LNCAP (cell line): ENCODE results near the gene PKD1.

ENCODE experiments used
- TF ChIP-seq, protein P1 (sequence below): fragments of 450-650 bp; IDR thresholded peaks from 2 replicates; pipeline ENCODE4 v1.5.1; 2017; ENCODE audit warnings: mild to moderate bottlenecking

PKD1 gene

GRCh38 chr16:2167068-2167638 is 31.5 kb upstream of the PKD1 start:
- TF ChIP-seq, protein P1, sequence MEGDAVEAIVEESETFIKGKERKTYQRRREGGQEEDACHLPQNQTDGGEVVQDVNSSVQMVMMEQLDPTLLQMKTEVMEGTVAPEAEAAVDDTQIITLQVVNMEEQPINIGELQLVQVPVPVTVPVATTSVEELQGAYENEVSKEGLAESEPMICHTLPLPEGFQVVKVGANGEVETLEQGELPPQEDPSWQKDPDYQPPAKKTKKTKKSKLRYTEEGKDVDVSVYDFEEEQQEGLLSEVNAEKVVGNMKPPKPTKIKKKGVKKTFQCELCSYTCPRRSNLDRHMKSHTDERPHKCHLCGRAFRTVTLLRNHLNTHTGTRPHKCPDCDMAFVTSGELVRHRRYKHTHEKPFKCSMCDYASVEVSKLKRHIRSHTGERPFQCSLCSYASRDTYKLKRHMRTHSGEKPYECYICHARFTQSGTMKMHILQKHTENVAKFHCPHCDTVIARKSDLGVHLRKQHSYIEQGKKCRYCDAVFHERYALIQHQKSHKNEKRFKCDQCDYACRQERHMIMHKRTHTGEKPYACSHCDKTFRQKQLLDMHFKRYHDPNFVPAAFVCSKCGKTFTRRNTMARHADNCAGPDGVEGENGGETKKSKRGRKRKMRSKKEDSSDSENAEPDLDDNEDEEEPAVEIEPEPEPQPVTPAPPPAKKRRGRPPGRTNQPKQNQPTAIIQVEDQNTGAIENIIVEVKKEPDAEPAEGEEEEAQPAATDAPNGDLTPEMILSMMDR: no peak

GRCh38 chr16:2166263-2167067 is 30.8 kb upstream of the PKD1 start:
- TF ChIP-seq, protein P1: no peak

DNA sequence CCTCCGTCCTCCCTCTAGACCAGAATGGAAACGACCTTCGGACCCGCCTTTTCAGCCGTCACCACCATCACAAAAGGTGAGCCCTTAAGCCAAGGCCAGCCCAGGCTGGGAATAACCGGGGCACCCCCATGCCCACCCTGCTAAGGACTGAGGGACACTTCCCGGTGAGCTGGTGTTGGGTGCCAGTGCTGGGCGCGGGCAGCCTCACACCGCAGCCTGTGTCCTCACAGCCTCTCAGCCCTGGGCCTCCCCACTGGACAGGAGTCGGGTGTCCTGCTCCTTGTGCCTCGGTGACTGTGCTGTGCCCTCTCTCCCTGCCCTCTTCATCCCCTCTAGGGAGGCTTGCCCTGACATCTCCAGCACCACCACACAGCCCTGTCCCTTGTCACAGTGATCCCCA is 30.2 kb upstream of the PKD1 start:
- TF ChIP-seq, protein P1: no peak

GRCh38 chr16:2163211-2163881 is 27.6 kb upstream of the PKD1 start:
- TF ChIP-seq, protein P1: no peak

GRCh38 chr16:2162676-2163118 is 27.0 kb upstream of the PKD1 start:
- TF ChIP-seq, protein P1: no peak

GRCh38 chr16:2161911-2162310 is 26.2 kb upstream of the PKD1 start:
- TF ChIP-seq, protein P1: no peak

GRCh38 chr16:2160915-2161551 is 25.3 kb upstream of the PKD1 start:
- TF ChIP-seq, protein P1: no peak
